B cell (primary cell): ENCODE measurements around the gene WFDC1. TPM values are rescaled to one million over a fixed set of nuclear protein-coding genes. Genes with fewer than 3 reads are reported as not detected.
A peak's percentile ranks its signal among the peaks of the same experiment; 100 is the strongest.

Experiments
- ATAC-seq: fragments of 200-7000 bp; cut with Tn5 transposase; one replicate; pipeline ENCODE4 v1.10.0; 2021; ENCODE audit warnings: low read depth, mild to moderate bottlenecking, moderate number of reproducible peaks, moderate library complexity
- CTCF ChIA-PET: fragments of 350-600 bp; sonication (Branson Sonifier 250); formaldehyde crosslinking; loops from one replicate; lab custom pipeline; 2021; ENCODE audit warnings: antibody characterized with exemption, inconsistent platforms; lab: Charles Lee
- POLR2A ChIA-PET: fragments of 350-600 bp; sonication (Branson Sonifier 250); formaldehyde crosslinking; loops from one replicate; lab custom pipeline; 2021; ENCODE audit warnings: antibody characterized with exemption; lab: Charles Lee
- DNase-seq: peaks from one replicate; pipeline ENCODE4 v3.0.0; 2013
- H2AFZ ChIP-seq: 2 replicates; pipeline ENCODE4 v1.6.1; 2012; ENCODE audit warnings: mild to moderate bottlenecking, low read depth, low read length; ENCODE audit not compliant: insufficient read depth, poor library complexity, severe bottlenecking
- H3K27ac ChIP-seq, 2 donors: 1 replicate in 1 of 2; 2 replicates in 1 of 2; pipeline ENCODE4 v1.5.1; 2012 to 2013; ENCODE audit warnings: low read length in 2 of 2, mild to moderate bottlenecking in 2 of 2, moderate library complexity in 1 of 2
- H3K27me3 ChIP-seq, 4 experiments: fragments of 200-600 bp in 1 of 4; sonication (generic) in 1 of 4; replicated peaks in 1 of 4; 1 replicate in 2 of 4; 2 replicates in 2 of 4; pipeline versions ENCODE4 v1.6.1 to v1.7.0; 2013 to 2016; ENCODE audit warnings: low read length in 3 of 4, mild to moderate bottlenecking in 2 of 4, mixed read lengths in 1 of 4, moderate library complexity in 1 of 4; ENCODE audit not compliant: insufficient read depth in 4 of 4, control insufficient read depth in 3 of 4; ENCODE audit errors: control extremely low read depth in 1 of 4
- H3K36me3 ChIP-seq, 2 experiments: replicated peaks in 1 of 2; 1 replicate in 1 of 2; 2 replicates in 1 of 2; pipeline versions ENCODE4 v1.6.1 to v1.7.1; 2013; ENCODE audit warnings: low read length in 1 of 2; ENCODE audit not compliant: insufficient read depth in 2 of 2, control insufficient read depth in 1 of 2; ENCODE audit errors: control extremely low read depth in 1 of 2, extremely low read depth in 1 of 2
- H3K4me1 ChIP-seq, 2 donors: fragments of 200-600 bp in 1 of 2; sonication (generic) in 1 of 2; 1 replicate in 1 of 2; 2 replicates in 1 of 2; pipeline versions ENCODE4 v1.5.1 to v1.6.1; 2013 to 2017; ENCODE audit warnings: low read length in 2 of 2; ENCODE audit not compliant: control insufficient read depth in 2 of 2, insufficient read depth in 2 of 2
- H3K4me2 ChIP-seq: replicated peaks from 2 replicates; pipeline ENCODE3; 2012; ENCODE audit warnings: mild to moderate bottlenecking, low read depth, low read length; ENCODE audit not compliant: poor library complexity, severe bottlenecking
- H3K4me3 ChIP-seq, 5 experiments: fragments of 200-600 bp in 1 of 5; sonication (generic) in 1 of 5; 1 replicate in 3 of 5; 2 replicates in 2 of 5; pipeline versions ENCODE4 v1.5.1 to v1.7.0; 2011 to 2016; ENCODE audit warnings: low read length in 4 of 5, mild to moderate bottlenecking in 4 of 5, low read depth in 2 of 5, control low read depth in 1 of 5, moderate library complexity in 1 of 5; ENCODE audit not compliant: insufficient read depth in 1 of 5; ENCODE audit errors: control extremely low read depth in 1 of 5, extremely low read depth in 1 of 5
- H3K79me2 ChIP-seq: fragments of 200-600 bp; sonication (generic); one replicate; pipeline ENCODE4 v1.6.0; 2016; ENCODE audit warnings: low read length; ENCODE audit not compliant: control insufficient read depth, insufficient read depth
- H3K9ac ChIP-seq: fragments of 200-600 bp; sonication (generic); 2 replicates; pipeline ENCODE4 v1.6.1; 2017; ENCODE audit warnings: mild to moderate bottlenecking, low read length, moderate library complexity
- H3K9me3 ChIP-seq, 3 donors: one replicate each; pipeline versions ENCODE4 v1.6.1 to v1.7.1; 2013; ENCODE audit warnings: low read length in 2 of 3; ENCODE audit not compliant: control insufficient read depth in 2 of 3, insufficient read depth in 1 of 3; ENCODE audit errors: control extremely low read depth in 1 of 3
- H4K20me1 ChIP-seq: 2 replicates; pipeline ENCODE4 v1.6.0; 2012; ENCODE audit warnings: mild to moderate bottlenecking, low read length; ENCODE audit not compliant: insufficient read depth, control insufficient read depth, poor library complexity, severe bottlenecking
- H3K27ac Mint-ChIP-seq: one replicate; pipeline ENCODE4 v1.8.0; 2021; ENCODE audit warnings: mixed read lengths
- H3K27me3 Mint-ChIP-seq: one replicate; pipeline ENCODE4 v1.8.0; 2021; ENCODE audit warnings: mixed read lengths
- H3K4me1 Mint-ChIP-seq: one replicate; pipeline ENCODE4 v1.8.0; 2021; ENCODE audit warnings: mixed read lengths
- H3K4me3 Mint-ChIP-seq: one replicate; pipeline ENCODE4 v1.8.0; 2021; ENCODE audit warnings: mixed read lengths
- H3K9me3 Mint-ChIP-seq: one replicate; pipeline ENCODE4 v1.8.0; 2022; ENCODE audit warnings: mixed read lengths; ENCODE audit not compliant: insufficient read depth
- CTCF ChIP-seq: fragments of 200-600 bp; IDR thresholded peaks from one replicate; pipeline ENCODE4 v1.8.0; 2022; ENCODE audit warnings: antibody characterized with exemption, mild to moderate bottlenecking
- EZH2 ChIP-seq: IDR thresholded peaks from 2 replicates; pipeline ENCODE4 v1.6.1; 2012; ENCODE audit warnings: borderline replicate concordance, low read depth, mild to moderate bottlenecking, moderate library complexity, low read length; ENCODE audit not compliant: insufficient read depth, poor library complexity, severe bottlenecking
- WGBS: methylation state at CpG from one replicate; pipeline ENCODE4 v1.1.5; 2013; ENCODE audit warnings: missing lambda C conversion rate; ENCODE audit not compliant: insufficient coverage; 5-methylcytosine and 5-hydroxymethylcytosine counted together
- intact Hi-C: fragments of 100-400 bp; cut with micrococcal nuclease; formaldehyde crosslinking; loops from one replicate; pipeline ENCODE4 v1.10.0; 2022
- polyA plus RNA-seq: library from polyadenylated mRNA; depleted of rRNA; stranded (reverse); fragments of >200 nt; gene quantifications from 2 replicates; pipeline ENCODE4 v1.2.3, GENCODE V29; 2012
- total RNA-seq, 2 donors: library from RNA; stranded (reverse); fragments of 120-200 nt in 1 of 2; gene quantifications; 1 replicate in 1 of 2; 2 replicates in 1 of 2; pipeline versions ENCODE4 v1.2.3 to v1.2.4, GENCODE V29; 2013 to 2022

Gene WFDC1
- total and polyA plus RNA-seq, 2 donors (not counting 1 experiment from before 2014, with no cell fraction given) = not detected

GRCh38 chr16:84266451-84266850 lies 28.2 kb upstream of the WFDC1 start:
- CTCF ChIA-PET = interaction anchor here (2.0 kb wide), 1 partner anchor 10 kb away, joined by 6 read pairs; no protein-coding TSS in a partner anchor
- Histone ChIP-seq H3K9me3 (peaks cover 0 to 10% (median 0%) of the 10 kb centered on the region in 3 donors), H3K4me2 (no peak overlapping the region), H2AFZ (no peak overlapping the region), H4K20me1 (no peaks in the 10 kb centered on the region), H3K27ac (no peak overlapping the region), H3K4me3 (no peak overlapping the region), H3K4me1 (no peaks in the 10 kb centered on the region), H3K27me3 (no peaks in the 10 kb centered on the region), H3K36me3 (no peaks in the 10 kb centered on the region), H3K79me2 (no peaks in the 10 kb centered on the region), H3K9ac (no peak overlapping the region)
- H3K4me3 Mint-ChIP-seq = no peak overlapping the region
- no peak overlapping the region for H3K27ac Mint-ChIP-seq
- 44% methylated on average over 4 of the region's 4 CpGs for WGBS
- TF ChIP-seq CTCF = no peak
- TF ChIP-seq EZH2 = no peak
- POLR2A ChIA-PET = no interaction called here
- peaks cover 20% of the 10 kb centered on the region for H3K27me3 Mint-ChIP-seq
- no peaks in the 10 kb centered on the region for H3K4me1 Mint-ChIP-seq
- ATAC-seq (peak; percentile 28), DNase-seq (peak; percentile 28)
- H3K9me3 Mint-ChIP-seq = no peaks in the 10 kb centered on the region
- intact Hi-C loops = no loop called here

GRCh38 chr16:84267380-84267779 lies 27.3 kb upstream of the WFDC1 start:
- H3K27me3 ChIP-seq = no peaks in the 10 kb centered on the region
- 76% methylated on average over 3 of the region's 4 CpGs for WGBS
- intact Hi-C loops = no loop called here
- Mint-ChIP-seq H3K27me3 (peaks cover 17% of the 10 kb centered on the region), H3K4me3 (no peak overlapping the region), H3K4me1 (no peaks in the 10 kb centered on the region), H3K27ac (no peak overlapping the region), H3K9me3 (no peaks in the 10 kb centered on the region)
- H3K9ac ChIP-seq = no peak overlapping the region
- DNase-seq (no peak), ATAC-seq (no peak)
- no peaks in the 10 kb centered on the region for H3K4me1 ChIP-seq
- ChIA-PET POLR2A (no interaction called here), CTCF (interaction anchor here (2.0 kb wide), 1 partner anchor 9 kb away, joined by 6 read pairs; no protein-coding TSS in a partner anchor)
- peaks cover 0 to 10% (median 0%) of the 10 kb centered on the region in 3 donors for H3K9me3 ChIP-seq
- H3K27ac ChIP-seq = no peak overlapping the region
- no peak for TF ChIP-seq EZH2
- no peak for TF ChIP-seq CTCF
- no peak overlapping the region for H3K4me3 ChIP-seq
- H3K79me2 ChIP-seq = no peaks in the 10 kb centered on the region
- H2AFZ ChIP-seq = no peak overlapping the region
- H3K36me3 ChIP-seq = no peaks in the 10 kb centered on the region
- no peak overlapping the region for H3K4me2 ChIP-seq
- no peaks in the 10 kb centered on the region for H4K20me1 ChIP-seq
